Thyroid gland (tissue), 4 donors: ENCODE measurements around the gene BCKDHA. TPM values are rescaled to one million over a fixed set of nuclear protein-coding genes. Genes with fewer than 3 reads are reported as not detected.
A peak's percentile ranks its signal among the peaks of the same experiment; 100 is the strongest.

Source experiments
- DNase-seq, 2 donors: peaks; one replicate each; pipeline ENCODE4 v3.0.0-alpha.2; 2019
- H3K27ac ChIP-seq, 3 donors: fragments of 200-600 bp; sonication (generic); 1 replicate in 2 of 3; 2 replicates in 1 of 3; pipeline ENCODE4 v1.5.1; 2016 to 2019; ENCODE audit warnings: mild to moderate bottlenecking in 1 of 3, moderate library complexity in 1 of 3
- H3K27me3 ChIP-seq: fragments of 200-600 bp; sonication (generic); one replicate; pipeline ENCODE4 v1.5.1; 2019
- H3K36me3 ChIP-seq, 2 donors: fragments of 200-600 bp; sonication (generic); one replicate each; pipeline ENCODE4 v1.5.1; 2016 to 2019
- H3K4me1 ChIP-seq, 2 donors: fragments of 200-600 bp; sonication (generic); one replicate each; pipeline ENCODE4 v1.5.1; 2017 to 2019
- H3K4me3 ChIP-seq, 3 donors: fragments of 200-600 bp; sonication (generic); replicated peaks in 1 of 3; 1 replicate in 2 of 3; 2 replicates in 1 of 3; pipeline ENCODE4 v1.5.1; 2016; ENCODE audit warnings: mild to moderate bottlenecking in 1 of 3
- H3K9me3 ChIP-seq: fragments of 200-600 bp; sonication (generic); one replicate; pipeline ENCODE4 v1.5.1; 2017
- POLR2A ChIP-seq, 2 donors: fragments of 450-650 bp; IDR thresholded peaks; one replicate each; pipeline ENCODE4 v1.6.1; 2017; ENCODE audit warnings: antibody characterized with exemption in 2 of 2, mild to moderate bottlenecking in 2 of 2, moderate library complexity in 1 of 2
- WGBS, 2 donors: methylation state at CpG; one replicate each; pipeline ENCODE4 v1.1.5; 2017; 5-methylcytosine and 5-hydroxymethylcytosine counted together
- intact Hi-C: fragments of 100-400 bp; cut with DNase I; formaldehyde crosslinking; loops from one replicate; pipeline ENCODE4 v1.15.1; 2023
- total RNA-seq, 4 donors: library from RNA; depleted of rRNA; stranded (reverse); fragments of >200 nt; gene quantifications; one replicate each; pipeline ENCODE4 v1.2.3, GENCODE V29; 2016
- TF ChIP-seq, protein P1 (sequence below), 6 experiments: fragments of 200-600 bp in 3 of 6; fragments of 450-650 bp in 3 of 6; sonication (generic) in 3 of 6; IDR thresholded peaks; one replicate each; pipeline ENCODE4 v1.5.1; 2016 to 2019; ENCODE audit warnings: antibody characterized with exemption in 6 of 6, mild to moderate bottlenecking in 2 of 6, inconsistent platforms in 1 of 6, moderate library complexity in 1 of 6

Gene BCKDHA
- total RNA-seq, 4 donors from 2014 or later = 57.4 to 90.9 (median 85.6) TPM

DNA sequence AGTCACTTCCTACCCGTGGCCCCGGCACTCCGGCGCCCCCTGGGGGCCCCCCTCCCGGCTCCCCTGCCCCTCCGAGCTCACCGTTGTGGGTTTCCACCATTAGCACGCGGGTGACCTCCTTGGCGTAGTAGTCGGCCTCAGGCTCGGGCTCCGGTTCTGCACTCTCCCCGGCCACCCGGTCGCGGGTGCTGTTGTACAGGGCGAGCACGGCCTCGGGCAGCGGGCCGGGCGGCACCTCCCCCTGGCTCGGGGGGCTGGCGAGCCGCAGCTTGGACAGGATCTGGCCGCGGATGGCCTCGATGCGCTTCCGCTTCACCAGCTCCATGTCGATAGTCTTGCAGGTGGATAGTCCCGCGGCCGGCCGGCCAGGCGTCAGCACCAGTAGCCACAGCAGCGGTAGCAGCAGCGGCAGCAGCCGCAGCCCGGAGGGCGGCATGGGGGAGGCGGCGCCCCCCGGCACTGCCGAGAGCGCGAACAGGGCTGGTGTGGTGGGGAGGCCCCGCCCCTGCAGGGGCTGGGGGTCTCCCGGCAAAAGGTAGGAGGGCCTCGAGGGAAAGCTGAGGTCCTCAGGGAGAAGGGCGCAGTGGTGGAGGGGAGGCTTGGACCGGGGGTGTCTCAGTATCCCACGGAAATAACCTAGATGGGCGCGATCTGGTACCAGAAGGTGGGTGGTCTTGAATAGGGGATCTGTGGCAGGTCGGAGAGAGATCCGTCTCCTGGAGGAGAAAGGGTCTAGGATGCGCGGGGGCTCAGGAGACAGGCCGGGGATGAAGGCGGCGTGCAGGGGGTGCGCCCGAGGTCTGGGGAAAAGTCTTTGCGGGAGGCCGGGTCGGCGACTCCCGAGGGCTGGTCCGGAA, 44.8 kb upstream of the BCKDHA start:
- Histone ChIP-seq H3K9me3 (no peaks in the 10 kb centered on the region), H3K4me3 (peak overlapping the region; percentile 3 to 45 (median 33)), H3K36me3 (no peaks in the 10 kb centered on the region), H3K27me3 (peaks cover 3% of the 10 kb centered on the region), H3K4me1 (peaks cover 18 to 21% of the 10 kb centered on the region in 2 donors), H3K27ac (peak overlapping the region; percentile 66 to 78 (median 70))
- intact Hi-C loops = loop anchor here (5.0 kb wide), 1 partner anchor 41 kb away; the partner anchor contains the start of gene CCDC97
- DNase-seq = peak; percentile 32 to 43
- 1 to 2% methylated on average over 27 to 33 of the region's 71 CpGs for WGBS, 2 donors
- TF ChIP-seq, protein P1, sequence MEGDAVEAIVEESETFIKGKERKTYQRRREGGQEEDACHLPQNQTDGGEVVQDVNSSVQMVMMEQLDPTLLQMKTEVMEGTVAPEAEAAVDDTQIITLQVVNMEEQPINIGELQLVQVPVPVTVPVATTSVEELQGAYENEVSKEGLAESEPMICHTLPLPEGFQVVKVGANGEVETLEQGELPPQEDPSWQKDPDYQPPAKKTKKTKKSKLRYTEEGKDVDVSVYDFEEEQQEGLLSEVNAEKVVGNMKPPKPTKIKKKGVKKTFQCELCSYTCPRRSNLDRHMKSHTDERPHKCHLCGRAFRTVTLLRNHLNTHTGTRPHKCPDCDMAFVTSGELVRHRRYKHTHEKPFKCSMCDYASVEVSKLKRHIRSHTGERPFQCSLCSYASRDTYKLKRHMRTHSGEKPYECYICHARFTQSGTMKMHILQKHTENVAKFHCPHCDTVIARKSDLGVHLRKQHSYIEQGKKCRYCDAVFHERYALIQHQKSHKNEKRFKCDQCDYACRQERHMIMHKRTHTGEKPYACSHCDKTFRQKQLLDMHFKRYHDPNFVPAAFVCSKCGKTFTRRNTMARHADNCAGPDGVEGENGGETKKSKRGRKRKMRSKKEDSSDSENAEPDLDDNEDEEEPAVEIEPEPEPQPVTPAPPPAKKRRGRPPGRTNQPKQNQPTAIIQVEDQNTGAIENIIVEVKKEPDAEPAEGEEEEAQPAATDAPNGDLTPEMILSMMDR (IDR thresholded peaks at IDR 0.05) = peak in 1 of 6 experiments; percentile 29
- no peak for TF ChIP-seq POLR2A (IDR thresholded peaks at IDR 0.05)

DNA sequence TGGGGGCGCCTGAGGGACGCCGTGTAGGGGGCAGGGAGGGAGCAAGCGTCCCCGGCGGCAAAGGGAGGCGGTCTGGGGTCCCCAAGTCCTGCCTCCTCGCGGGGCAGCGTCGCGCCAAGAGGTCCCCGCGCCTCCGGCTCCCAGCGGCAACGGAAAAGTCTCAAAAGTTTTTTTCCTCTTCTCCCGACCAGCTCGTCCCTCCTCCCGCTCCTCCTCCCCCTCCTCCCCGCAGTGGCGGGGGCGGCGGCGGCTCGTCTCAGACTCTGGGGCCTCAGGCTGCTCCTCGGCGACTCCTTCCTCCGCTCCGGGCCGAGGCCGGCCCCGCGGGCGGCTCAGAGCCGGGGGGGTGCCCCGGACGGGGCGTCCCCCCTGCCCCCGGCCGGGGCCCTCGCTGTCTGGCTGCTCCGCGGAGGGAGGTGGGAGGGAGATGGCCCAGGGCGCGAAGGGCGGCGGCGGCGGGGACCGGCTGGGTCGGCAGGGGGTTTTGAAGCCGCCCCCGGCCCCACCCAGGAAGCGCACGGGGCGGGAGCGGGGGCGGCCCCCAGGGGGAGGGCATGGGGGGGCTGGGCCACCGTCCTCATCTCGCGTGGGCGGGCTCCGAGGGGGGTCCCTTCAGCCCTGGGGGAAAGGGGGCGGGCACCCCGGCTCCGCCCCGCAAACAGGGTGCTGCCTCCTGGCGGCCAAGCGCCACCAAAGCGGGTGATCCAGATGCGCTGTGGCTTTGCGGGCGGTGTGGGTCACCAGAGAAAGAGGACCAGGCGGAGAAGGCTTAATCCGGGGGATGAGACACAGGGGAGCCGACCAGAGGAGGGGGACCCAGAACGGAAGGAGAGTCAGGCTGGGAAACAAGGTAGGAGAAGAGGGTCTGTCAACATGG, 43.9 kb upstream of the BCKDHA start, which contains the start of gene TGFB1:
Gene TGFB1, minus strand, starts transcription at position 457 of the 877 bp plus-strand sequence. CDS start 878 bp downstream, outside the sequence.
- TF ChIP-seq, protein P1 (IDR thresholded peaks at IDR 0.05) = peak; percentile 53 to 84 (median 68)
- TF ChIP-seq POLR2A (IDR thresholded peaks at IDR 0.05) = peak in 1 of 2 donors; percentile 21
- H3K4me3 ChIP-seq = peak within 1 kb of the TSS; percentile 20 to 45 (median 33)
- H3K27me3 ChIP-seq = peaks cover 3% of the 10 kb centered on the region
- no peaks in the 10 kb centered on the region for H3K36me3 ChIP-seq
- intact Hi-C loops = loop anchor here (5.0 kb wide), 1 partner anchor 41 kb away; the partner anchor contains the start of gene CCDC97
- H3K4me1 ChIP-seq = peaks cover 18 to 21% of the 10 kb centered on the region in 2 donors
- WGBS, 2 donors = 1 to 3% methylated on average over 38 of the region's 78 CpGs
- peak; percentile 70 for DNase-seq
- H3K27ac ChIP-seq = peak within 1 kb of the TSS; percentile 66 to 78 (median 70)
- H3K9me3 ChIP-seq = no peaks in the 10 kb centered on the region

DNA sequence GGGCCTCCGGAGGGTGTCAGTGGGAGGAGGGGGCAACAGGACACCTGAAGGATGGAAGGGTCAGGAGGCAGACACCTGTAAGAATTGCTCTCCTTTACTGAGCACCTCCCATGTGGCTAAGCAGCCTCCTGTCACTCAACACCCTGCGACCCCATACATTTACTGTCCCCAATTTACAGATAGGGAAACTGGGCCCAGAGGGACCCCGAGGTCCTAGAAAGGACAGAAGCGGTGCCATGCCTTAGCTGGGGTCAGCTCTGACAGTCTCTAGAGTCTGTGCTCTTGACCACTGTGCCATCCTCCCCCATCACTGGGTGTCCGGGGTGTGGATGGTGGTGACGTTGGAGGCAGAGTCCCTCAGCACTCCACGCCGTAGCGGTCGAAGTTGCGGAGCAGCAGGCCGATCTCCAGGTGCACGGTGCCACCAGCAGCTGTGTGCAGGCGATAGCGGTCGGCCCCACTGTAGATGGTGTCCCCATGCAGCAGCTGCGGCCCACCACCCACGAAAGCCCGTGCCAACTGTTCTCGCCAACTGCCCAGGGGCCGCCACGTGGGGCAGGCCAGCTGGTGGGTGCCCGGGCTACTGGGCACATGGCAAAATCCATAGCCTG, 43.2 kb upstream of the BCKDHA start:
- intact Hi-C loops = loop anchor here (5.0 kb wide), 1 partner anchor 42 kb away; the partner anchor contains the start of gene CCDC97
- H3K4me1 ChIP-seq = peaks cover 18 to 21% of the 10 kb centered on the region in 2 donors
- peak overlapping the region in 1 of 3 donors; percentile 45 for H3K4me3 ChIP-seq
- no peaks in the 10 kb centered on the region for H3K36me3 ChIP-seq
- no peaks in the 10 kb centered on the region for H3K9me3 ChIP-seq
- TF ChIP-seq, protein P1 (IDR thresholded peaks at IDR 0.05) = no peak
- TF ChIP-seq POLR2A (IDR thresholded peaks at IDR 0.05) = no peak
- DNase-seq = no peak
- H3K27ac ChIP-seq = peak overlapping the region in 2 of 3 donors; percentile 70 to 78
- WGBS, 2 donors = 67 to 92% methylated on average over 3 to 23 of the region's 23 CpGs
- H3K27me3 ChIP-seq = peaks cover 3% of the 10 kb centered on the region

DNA sequence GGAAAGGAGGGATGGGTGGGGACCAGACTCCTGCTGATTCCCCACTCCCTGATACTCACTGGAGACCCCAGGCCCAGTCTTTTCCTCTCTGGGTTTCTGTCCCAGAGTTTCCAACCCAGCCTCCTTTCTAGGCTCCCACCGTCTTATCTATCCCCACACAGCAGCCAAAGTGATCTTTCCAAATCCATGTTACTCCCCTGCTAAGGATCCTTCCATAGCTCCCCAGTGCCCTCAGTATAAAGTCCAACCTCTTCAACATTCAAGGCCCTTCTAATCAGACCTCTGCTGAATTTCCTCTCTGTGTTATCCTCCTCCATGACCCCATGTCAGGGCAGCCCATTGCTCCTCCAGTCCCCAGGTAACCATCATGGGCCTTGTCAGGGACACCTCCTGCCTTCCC, 42.6 kb upstream of the BCKDHA start:
- no peaks in the 10 kb centered on the region for H3K9me3 ChIP-seq
- WGBS, 2 donors = 86 to 100% methylated on average over 1 of the region's 1 CpG
- H3K36me3 ChIP-seq = no peaks in the 10 kb centered on the region
- no peak overlapping the region for H3K4me3 ChIP-seq
- intact Hi-C loops = no loop called here
- H3K4me1 ChIP-seq = peaks cover 18 to 21% of the 10 kb centered on the region in 2 donors
- no peak overlapping the region for H3K27ac ChIP-seq
- H3K27me3 ChIP-seq = peaks cover 3% of the 10 kb centered on the region
- DNase-seq = no peak
- TF ChIP-seq, protein P1 (IDR thresholded peaks at IDR 0.05) = no peak
- TF ChIP-seq POLR2A (IDR thresholded peaks at IDR 0.05) = no peak
